K562 (cell line): ENCODE data around the gene NCAM2. TPM values are rescaled to one million over a fixed set of nuclear protein-coding genes. Genes with fewer than 3 reads are reported as not detected.

Experiments
- ATAC-seq: fragments of 200-7000 bp; cut with Tn5 transposase; 3 replicates; pipeline ENCODE4 v1.9.1; 2020; ENCODE audit warnings: moderate library complexity
- BruUV-seq: library from RNA; stranded (reverse); fragments of 400-500 nt; replicated peaks from 2 replicates; lab custom pipeline; 2021; lab: Mats Ljungman, UMichigan
- CTCF ChIA-PET: fragments of 300-600 bp; formaldehyde crosslinking; extraction: SDS; loops from one replicate; lab custom pipeline; 2021; ENCODE audit warnings: low intra/inter-chr PET ratio; lab: Yijun Ruan, JAX
- POLR2A ChIA-PET: fragments of 300-600, 350-650 bp; sonication (Branson Sonifier 250); formaldehyde crosslinking; extraction: SDS; loops from one replicate; lab custom pipeline; 2021; ENCODE audit warnings: antibody characterized with exemption, inconsistent platforms; lab: Yijun Ruan, JAX
- DNase-seq, 4 experiments: peaks; one replicate each; pipeline versions ENCODE4 v3.0.0 to v3.0.0-alpha.2; 2011 to 2018; ENCODE audit warnings: low spot score in 3 of 4, mixed read lengths in 3 of 4; ENCODE audit errors: extremely low read depth in 1 of 4
- FAIRE-seq: peaks from 2 replicates; lab custom pipeline; 2011; peaks lifted over from hg19 to GRCh38; lab: Jason Lieb, UNC
- H2AFZ ChIP-seq: 2 replicates; pipeline ENCODE4 v1.6.0; 2011; ENCODE audit warnings: low read depth, low read length, control low read depth, inconsistent platforms
- H3K27ac ChIP-seq: fragments of 200-600 bp; 3 replicates; pipeline ENCODE4 v1.8.0; 2011; ENCODE audit warnings: low read depth, mild to moderate bottlenecking, control low read depth, inconsistent platforms, low read length, moderate library complexity, mixed read lengths; ENCODE audit errors: extremely low read depth
- H3K27me3 ChIP-seq, 2 experiments: fragments of 300-600 bp in 1 of 2; 2 replicates in 1 of 2; 3 replicates in 1 of 2; pipeline versions ENCODE4 v1.6.0 to v1.8.0; 2011; ENCODE audit warnings: inconsistent platforms in 2 of 2, low read length in 2 of 2, mild to moderate bottlenecking in 1 of 2, mixed read lengths in 1 of 2, moderate library complexity in 1 of 2; ENCODE audit not compliant: control insufficient read depth in 2 of 2, insufficient read depth in 2 of 2
- H3K36me3 ChIP-seq: fragments of 300-600 bp; 3 replicates; pipeline ENCODE4 v1.8.0; 2011; ENCODE audit warnings: mild to moderate bottlenecking, low read length, inconsistent platforms; ENCODE audit not compliant: control insufficient read depth, insufficient read depth
- H3K4me1 ChIP-seq, 2 experiments: fragments of 200-600 bp in 1 of 2; replicated peaks in 1 of 2; 2 replicates in 1 of 2; 3 replicates in 1 of 2; pipeline versions ENCODE4 v1.5.1 to v1.8.0; 2011; ENCODE audit warnings: inconsistent platforms in 2 of 2, low read length in 2 of 2, mild to moderate bottlenecking in 1 of 2, mixed read lengths in 1 of 2, moderate library complexity in 1 of 2; ENCODE audit not compliant: control insufficient read depth in 2 of 2, insufficient read depth in 2 of 2
- H3K4me2 ChIP-seq: 2 replicates; pipeline ENCODE4 v1.6.1; 2011; ENCODE audit warnings: low read length, control low read depth, inconsistent platforms, mixed read lengths; ENCODE audit not compliant: insufficient read depth
- H3K4me3 ChIP-seq: fragments of 200-600 bp; sonication (generic), shearing (Covaris generic); 2 replicates; pipeline ENCODE4 v1.5.1; 2016; ENCODE audit warnings: control low read depth, inconsistent platforms
- H3K79me2 ChIP-seq: fragments of 200-600 bp; 3 replicates; pipeline ENCODE4 v1.8.0; 2011; ENCODE audit warnings: low read length, inconsistent platforms; ENCODE audit not compliant: control insufficient read depth, insufficient read depth
- H3K9ac ChIP-seq, 2 experiments: 2 replicates each; pipeline versions ENCODE4 v1.6.0 to v1.6.1; 2011; ENCODE audit warnings: low read depth in 2 of 2, low read length in 2 of 2, control low read depth in 1 of 2, inconsistent platforms in 1 of 2, mild to moderate bottlenecking in 1 of 2, mixed read lengths in 1 of 2; ENCODE audit not compliant: insufficient read depth in 1 of 2
- H3K9me1 ChIP-seq: one replicate; pipeline ENCODE4 v1.6.0; 2011; ENCODE audit warnings: inconsistent platforms, mild to moderate bottlenecking, low read length, moderate library complexity; ENCODE audit not compliant: control insufficient read depth, insufficient read depth
- H3K9me3 ChIP-seq: replicated peaks from 2 replicates; pipeline ENCODE4 v1.5.1; 2011; ENCODE audit warnings: low read depth, low read length, inconsistent platforms; ENCODE audit not compliant: control insufficient read depth, insufficient read depth
- H4K20me1 ChIP-seq: replicated peaks from 2 replicates; pipeline ENCODE4 v1.6.1; 2011; ENCODE audit warnings: low read length, inconsistent platforms, mixed read lengths; ENCODE audit not compliant: control insufficient read depth, insufficient read depth
- CHD4 ChIP-seq: fragments of 200-600 bp; sonication (generic); IDR thresholded peaks from 3 replicates; pipeline ENCODE4 v1.6.1; 2012; ENCODE audit warnings: low read depth, mild to moderate bottlenecking, mixed read lengths, low read length, inconsistent platforms; ENCODE audit not compliant: insufficient read depth, insufficient replicate concordance, poor library complexity, severe bottlenecking
- FOS ChIP-seq: IDR thresholded peaks from 3 replicates; pipeline ENCODE4 v1.6.1; 2011; ENCODE audit not compliant: insufficient read length; ENCODE audit errors: extremely low read depth
- HBP1 ChIP-seq: fragments of 450-650 bp; formaldehyde crosslinking; IDR thresholded peaks from 2 replicates; pipeline ENCODE4 v1.4.0; 2022; ENCODE audit warnings: missing genetic modification characterization
- HDAC3 ChIP-seq: fragments of 450-650 bp; IDR thresholded peaks from 2 replicates; pipeline ENCODE4 v1.6.1; 2018; ENCODE audit warnings: borderline replicate concordance, mild to moderate bottlenecking, moderate library complexity; ENCODE audit not compliant: partially characterized antibody
- KAT2B ChIP-seq: IDR thresholded peaks from one replicate; pipeline ENCODE4 v1.6.1; 2012; ENCODE audit warnings: low read depth, mild to moderate bottlenecking, control low read depth, inconsistent platforms, low read length, moderate library complexity
- NFXL1 ChIP-seq: fragments of 450-650 bp; formaldehyde crosslinking; IDR thresholded peaks from 2 replicates; pipeline ENCODE4 v1.4.0; 2021; ENCODE audit warnings: mild to moderate bottlenecking
- SIN3B ChIP-seq: fragments of 450-650 bp; IDR thresholded peaks from 2 replicates; pipeline ENCODE4 v1.6.1; 2017; ENCODE audit warnings: low read depth, mild to moderate bottlenecking, moderate library complexity
- TFAP4 ChIP-seq: sonication (generic); formaldehyde crosslinking; IDR thresholded peaks from 2 replicates; pipeline ENCODE4 v1.8.0; 2022; ENCODE audit warnings: missing genetic modification reagents, mild to moderate bottlenecking, moderate library complexity, borderline replicate concordance
- THRAP3 ChIP-seq: fragments of 450-650 bp; IDR thresholded peaks from 2 replicates; pipeline ENCODE4 v1.6.1; 2016; ENCODE audit warnings: mild to moderate bottlenecking, inconsistent platforms, borderline replicate concordance
- WGBS: fragments of 100-300 bp; shearing (Covaris generic); methylation state at CpG from one replicate; pipeline ENCODE4 v1.1.6; 2016; ENCODE audit warnings: low coverage, mixed read lengths; ENCODE audit not compliant: insufficient coverage; ENCODE audit errors: missing lambda C conversion rate; 5-methylcytosine and 5-hydroxymethylcytosine counted together
- in situ Hi-C: fragments of 300-500 bp; cut with MboI; formaldehyde crosslinking; loops from 4 replicates; pipeline ENCODE4 v1.15.0; 2018; ENCODE audit warnings: inconsistent platforms, mixed read lengths
- intact Hi-C: fragments of 100-400 bp; cut with micrococcal nuclease; formaldehyde crosslinking; loops from 2 replicates; pipeline ENCODE4 v1.14.2; 2022
- polyA plus RNA-seq, 8 experiments: library from polyadenylated mRNA; depleted of rRNA in 4 of 8; stranded (reverse) in 5 of 8; unstranded in 3 of 8; fragments of >200 nt; fragmentation: Nextera tagmentation in 2 of 8; fragmentation: Illumina TruSeq in 1 of 8; extraction: Ambion mirVana in 2 of 8; extraction: Trizol in 1 of 8; gene quantifications; 2 replicates each; pipeline versions ENCODE4 v1.2.1 to v1.2.3, GENCODE V29; 2011 to 2014; ENCODE audit warnings: inconsistent platforms in 1 of 8, missing spikeins in 1 of 8
- total RNA-seq, 7 experiments: library from RNA; depleted of rRNA in 6 of 7; stranded (reverse); fragments of >200 nt in 6 of 7; fragmentation: Illumina TruSeq in 2 of 7; extraction: Trizol in 2 of 7; gene quantifications; 2 replicates each; pipeline versions ENCODE4 v1.2.1 to v1.2.3, GENCODE V29; 2011 to 2021; ENCODE audit warnings: low replicate concordance in 1 of 7
- TF ChIP-seq, protein P1 (sequence below): fragments of 450-650 bp; IDR thresholded peaks from 2 replicates; pipeline ENCODE4 v1.6.1; 2016; ENCODE audit warnings: low read depth, mild to moderate bottlenecking, moderate library complexity

The NCAM2 gene
- total and polyA plus RNA-seq, 9 of the 15 experiments (the other 6 are each of a cell fraction or from before 2014, with no cell fraction given): 14.0 to 58.2 (median 27.8) TPM

DNA sequence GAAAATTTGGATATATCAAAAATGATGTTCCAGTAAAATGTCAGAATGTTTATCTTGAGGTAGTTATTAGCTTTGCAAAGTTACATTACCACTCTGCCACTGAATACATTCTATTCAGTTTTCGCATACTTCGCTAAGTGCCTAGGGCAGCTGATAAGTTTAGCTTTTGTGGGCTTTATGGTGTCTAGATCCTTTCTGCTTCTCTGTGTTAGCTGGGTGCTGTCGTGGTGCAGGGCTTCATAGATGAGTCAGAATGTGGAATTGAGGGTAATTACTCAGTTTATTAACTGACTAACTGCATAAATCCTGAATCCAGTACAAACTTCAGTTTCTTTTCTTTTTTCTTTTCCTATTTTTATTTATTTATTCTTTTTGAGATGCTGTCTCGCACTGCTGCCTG is 21.5 kb downstream of the NCAM2 start:
- Histone ChIP-seq H2AFZ (no peak overlapping the region), H3K4me2 (no peak overlapping the region), H3K4me3 (no peak overlapping the region), H3K36me3 (no peaks in the 10 kb centered on the region), H4K20me1 (no peaks in the 10 kb centered on the region), H3K27me3 (no peaks in the 10 kb centered on the region), H3K79me2 (no peaks in the 10 kb centered on the region), H3K4me1 (no peaks in the 10 kb centered on the region; a peak in 2 of 5 replicates), H3K27ac (no peak overlapping the region), H3K9ac (no peak overlapping the region), H3K9me3 (no peaks in the 10 kb centered on the region), H3K9me1 (no peaks in the 10 kb centered on the region)
- WGBS: 61% methylated on average over 4 of the region's 4 CpGs
- in situ Hi-C loops (loop anchor here (25.0 kb wide), 3 partner anchors 668 to 1768 kb away; no protein-coding TSS in a partner anchor), intact Hi-C loops (no loop called here)
- CTCF ChIA-PET: no interaction called here
- FAIRE-seq (no peak), ATAC-seq (no peak), DNase-seq (no peak)
- TF ChIP-seq HBP1 (no peak), HDAC3 (no peak), FOS (no peak), NFXL1 (CRISPR knock-in tag) (no peak), CHD4 (no peak), KAT2B (no peak), SIN3B (no peak), TFAP4 (CRISPR knock-in tag) (no peak), THRAP3 (no peak)
- TF ChIP-seq, protein P1, sequence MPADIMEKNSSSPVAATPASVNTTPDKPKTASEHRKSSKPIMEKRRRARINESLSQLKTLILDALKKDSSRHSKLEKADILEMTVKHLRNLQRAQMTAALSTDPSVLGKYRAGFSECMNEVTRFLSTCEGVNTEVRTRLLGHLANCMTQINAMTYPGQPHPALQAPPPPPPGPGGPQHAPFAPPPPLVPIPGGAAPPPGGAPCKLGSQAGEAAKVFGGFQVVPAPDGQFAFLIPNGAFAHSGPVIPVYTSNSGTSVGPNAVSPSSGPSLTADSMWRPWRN: no peak
- POLR2A ChIA-PET: interaction anchor here (0.6 kb wide), 2 partner anchors 55 to 424 kb away, joined by 3 read pairs; no protein-coding TSS in a partner anchor
- no TSS peak for BruUV-seq
